CD4-positive, alpha-beta T cell treated with Interleukin-6 for 4 hours (primary cell): ENCODE measurements around the gene ZNF224.
A peak's percentile ranks its signal among the peaks of the same experiment; 100 is the strongest.
"Not testable (repeated sequence)": the region's sequence is repeated elsewhere in the genome, so short reads cannot be mapped to it uniquely, and the experiment has no call there.

Experiments
- DNase-seq: peaks from one replicate; pipeline ENCODE4 v3.0.0-alpha.2; 2020; ENCODE audit warnings: mixed read lengths

ZNF224 gene

DNA sequence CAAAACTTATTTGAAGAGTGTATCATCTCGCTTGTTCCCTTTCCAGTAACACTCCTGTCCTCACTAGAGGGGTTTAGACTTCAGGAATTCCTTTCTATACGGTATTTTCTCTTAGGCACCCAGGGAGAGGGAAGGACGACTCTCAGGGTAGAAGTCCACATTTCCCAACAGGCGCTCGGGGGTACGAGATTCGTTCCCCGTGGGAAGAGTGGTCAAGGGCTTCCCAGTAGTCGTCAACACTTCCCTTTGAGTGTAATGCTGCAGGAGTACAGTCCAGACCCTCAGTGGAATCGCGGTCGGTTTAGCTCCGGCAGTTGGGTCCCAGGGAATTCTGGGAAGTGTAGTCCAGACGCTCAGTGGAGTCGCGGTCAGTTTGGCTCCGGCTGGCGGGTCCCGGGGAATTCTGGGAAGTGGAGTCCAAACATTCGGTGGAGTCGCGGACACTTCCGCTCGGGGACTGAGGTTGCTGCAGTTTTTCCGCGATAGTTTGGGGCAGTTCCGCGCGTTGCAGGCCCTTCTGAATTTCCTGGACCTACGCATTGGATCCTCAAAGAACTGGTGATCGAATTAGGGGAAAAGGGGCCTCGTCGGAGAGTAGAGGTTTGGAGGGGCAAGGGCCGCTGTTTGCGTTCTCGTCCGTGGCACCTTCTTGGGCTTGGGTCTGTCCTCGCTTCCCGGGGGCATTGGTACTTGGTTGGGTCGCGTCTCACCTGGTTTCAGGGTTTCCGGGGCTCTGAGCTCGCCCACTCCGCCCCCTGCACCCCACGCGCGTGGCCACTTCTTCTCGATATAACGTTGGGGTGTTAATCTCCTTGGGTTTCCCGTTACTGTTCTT is at the start of gene ZNF224:
Gene ZNF224 (plus strand): TSS at position 431 of the 835 bp plus-strand sequence. CDS start 3,513 bp downstream, outside the sequence.
- peak; percentile 82 for DNase-seq

GRCh38 chr19:44050740-44051649 is 43.2 kb upstream of the ZNF224 start:
- DNase-seq = peak; percentile 41

DNA sequence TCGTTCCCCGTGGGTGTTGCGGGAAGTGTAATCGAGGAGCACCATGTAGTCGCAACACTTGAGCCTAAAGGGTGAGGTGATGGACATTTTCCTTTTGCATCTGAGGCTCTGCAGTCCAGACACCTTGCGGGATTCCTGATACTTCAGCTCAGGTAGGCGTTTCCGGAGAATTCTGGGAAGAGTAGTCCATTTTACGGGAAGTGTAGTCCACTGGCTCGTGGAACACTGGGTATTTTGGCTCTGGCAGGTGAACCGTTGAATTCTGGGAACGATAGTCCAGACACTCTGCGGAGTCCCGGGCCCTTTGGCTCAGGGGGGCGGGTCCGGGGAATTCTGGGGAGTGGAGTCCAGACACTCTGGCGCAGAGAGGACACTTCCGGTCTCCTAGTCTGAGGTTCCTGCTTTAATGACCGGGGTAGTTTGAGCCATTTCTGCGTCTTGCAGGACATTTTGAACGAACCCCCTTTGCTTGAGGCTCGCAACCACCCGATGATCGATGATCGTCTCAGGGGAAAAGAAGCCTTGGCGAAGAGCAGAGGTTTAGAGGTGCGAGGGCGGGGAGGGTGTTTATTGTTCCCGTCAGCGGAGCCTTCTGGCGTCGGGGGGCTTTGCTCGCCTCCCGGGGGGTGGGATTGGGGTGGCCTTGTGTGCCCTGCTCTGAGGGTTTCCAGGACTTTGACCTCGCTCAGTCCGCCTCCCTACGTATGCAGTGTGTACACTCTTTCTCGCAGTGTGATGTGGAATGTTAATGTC is 42.3 kb upstream of the ZNF224 start, which contains the start of gene ZNF223:
Gene ZNF223 (plus strand): TSS at position 387 of the 753 bp plus-strand sequence. CDS start 3,141 bp downstream, outside the sequence.
- peak; percentile 86 for DNase-seq

- DNase-seq = no peak
Observed at GRCh38 chr19:44055870-44056269, 38.3 kb upstream of the ZNF224 start.

GRCh38 chr19:44059229-44059628 is 34.9 kb upstream of the ZNF224 start:
- no peak for DNase-seq

GRCh38 chr19:44061038-44061437 is 33.1 kb upstream of the ZNF224 start:
- DNase-seq = no peak

DNA sequence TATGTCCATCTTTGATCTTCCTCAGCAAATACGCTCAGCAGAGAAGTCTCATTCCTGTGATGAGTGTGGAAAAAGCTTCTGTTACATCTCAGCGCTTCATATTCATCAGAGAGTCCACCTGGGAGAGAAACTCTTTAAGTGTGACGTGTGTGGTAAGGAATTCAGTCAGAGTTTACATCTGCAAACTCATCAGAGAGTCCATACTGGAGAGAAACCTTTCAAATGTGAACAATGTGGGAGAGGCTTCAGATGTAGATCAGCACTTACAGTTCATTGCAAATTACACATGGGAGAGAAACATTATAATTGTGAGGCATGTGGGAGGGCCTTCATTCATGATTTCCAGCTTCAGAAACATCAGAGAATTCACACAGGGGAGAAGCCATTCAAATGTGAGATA is 27.9 kb upstream of the ZNF224 start:
- no peak for DNase-seq

- DNase-seq = no peak
Observed at GRCh38 chr19:44069415-44069814, 24.7 kb upstream of the ZNF224 start.

- DNase-seq = peak; percentile 88
Observed at GRCh38 chr19:44071824-44072542, 22.2 kb upstream of the ZNF224 start, which contains the start of gene ZNF284. Gene ZNF284 (plus strand): TSS chr19:44072159. CDS start chr19:44076390, 4,231 bp downstream.

- DNase-seq = no peak
Observed at GRCh38 chr19:44072543-44073401, 21.4 kb upstream of the ZNF224 start.

GRCh38 chr19:44076325-44076724 is 17.8 kb upstream of the ZNF224 start:
- DNase-seq = no peak

GRCh38 chr19:44092108-44092507 is 2.1 kb upstream of the ZNF224 start:
- DNase-seq = no peak

GRCh38 chr19:44107751-44108150 is 13.6 kb downstream of the ZNF224 start:
- no peak for DNase-seq

DNA sequence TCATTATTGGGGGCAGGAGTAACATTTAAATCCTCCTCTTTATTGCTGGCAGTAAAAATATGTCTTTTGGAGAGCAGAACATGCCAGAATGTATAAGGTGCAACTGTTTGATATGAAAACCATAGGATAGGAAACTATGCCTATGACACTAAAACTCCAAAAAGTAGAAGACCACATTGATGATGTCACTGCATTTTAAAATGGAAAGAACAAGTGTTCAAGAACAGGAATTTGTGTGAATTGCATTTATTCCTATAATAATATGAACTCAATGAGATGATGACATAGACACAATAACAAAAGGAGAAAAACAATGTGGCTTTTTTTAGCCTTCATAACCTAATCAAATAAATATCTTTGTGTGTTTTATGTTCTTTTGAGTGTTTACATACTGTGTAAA is 15.3 kb downstream of the ZNF224 start:
- no peak for DNase-seq

DNA sequence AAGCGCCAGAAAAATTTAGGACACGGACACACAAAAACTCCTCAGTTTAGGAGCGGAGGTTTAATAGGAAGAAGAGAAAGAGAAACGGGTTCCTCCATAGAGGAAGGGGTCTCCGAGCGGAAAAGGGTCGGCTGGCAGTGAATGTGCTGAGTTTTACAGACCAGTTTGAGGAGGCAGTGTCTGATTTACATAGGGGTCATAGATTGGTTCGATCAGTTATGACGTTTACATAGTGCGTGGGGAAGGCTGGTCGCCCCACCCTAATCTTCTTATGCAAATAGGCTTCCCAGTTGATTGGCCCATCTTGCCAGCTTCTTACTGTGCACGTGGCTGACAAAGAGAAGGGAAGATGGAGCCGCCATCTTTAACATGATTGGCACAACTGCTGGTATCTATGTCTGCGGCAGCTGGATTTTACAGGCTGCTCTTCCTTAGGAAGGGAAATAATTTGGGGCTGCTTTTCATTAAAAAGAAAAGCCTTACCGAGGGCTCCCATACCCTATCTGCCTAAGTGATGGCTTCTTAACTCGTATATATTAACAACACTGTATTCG is 17.8 kb downstream of the ZNF224 start:
- no peak for DNase-seq

GRCh38 chr19:44112802-44113137 is 18.6 kb downstream of the ZNF224 start:
- DNase-seq = no peak

DNA sequence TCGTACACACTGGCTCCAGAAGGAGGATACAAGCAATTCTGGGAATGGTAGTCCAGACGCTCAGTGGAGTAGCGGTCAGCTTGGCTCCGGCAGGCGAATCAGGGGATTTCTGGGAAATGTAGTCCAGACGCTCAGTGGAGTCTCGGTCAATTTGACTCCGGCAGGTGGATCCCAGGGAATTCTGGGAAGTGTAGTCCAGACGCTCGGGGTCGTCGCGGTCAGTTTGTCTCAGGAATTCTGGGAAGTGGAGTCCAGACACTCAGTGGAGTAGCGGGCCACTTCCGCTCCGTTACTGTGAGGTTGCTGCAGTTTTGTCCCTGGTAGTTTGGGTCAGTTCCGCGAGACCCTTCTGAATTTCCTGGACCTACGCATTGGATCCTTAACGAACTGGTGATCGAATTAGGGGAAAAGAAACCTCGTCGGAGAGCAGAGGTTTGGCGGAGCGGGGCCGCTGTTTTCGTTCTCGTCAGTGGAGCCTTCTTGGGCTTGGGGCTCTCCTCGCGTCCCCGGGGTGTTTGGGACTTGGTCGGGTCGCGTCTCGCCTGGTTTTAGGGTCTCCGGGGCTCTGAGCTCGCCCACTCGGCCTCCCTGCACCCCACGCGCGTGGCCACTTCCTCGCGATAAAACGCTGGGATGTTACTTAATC is 19.1 kb downstream of the ZNF224 start, which contains the start of gene ZNF225:
Gene ZNF225 (plus strand): TSS at position 262 of the 646 bp plus-strand sequence. CDS start 2,429 bp downstream, outside the sequence.
- peak; percentile 87 for DNase-seq

GRCh38 chr19:44113784-44114390 is 19.7 kb downstream of the ZNF224 start:
- DNase-seq = no peak

GRCh38 chr19:44121162-44121561 is 27.0 kb downstream of the ZNF224 start:
- not testable (repeated sequence) for DNase-seq

DNA sequence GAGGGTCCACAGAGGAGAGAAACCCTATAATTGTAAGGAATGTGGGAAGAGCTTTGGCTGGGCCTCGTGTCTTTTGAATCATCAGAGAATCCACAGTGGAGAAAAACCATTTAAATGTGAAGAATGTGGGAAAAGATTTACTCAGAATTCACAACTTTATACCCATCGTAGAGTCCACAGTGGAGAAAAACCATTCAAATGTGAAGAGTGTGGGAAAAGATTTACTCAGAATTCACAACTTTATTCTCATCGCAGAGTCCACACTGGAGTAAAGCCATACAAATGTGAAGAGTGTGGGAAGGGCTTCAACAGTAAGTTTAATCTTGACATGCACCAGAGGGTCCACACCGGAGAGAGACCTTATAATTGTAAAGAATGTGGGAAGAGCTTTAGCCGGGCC is 37.8 kb downstream of the ZNF224 start:
- no peak for DNase-seq
